ENCODE measurements around the gene ISM2.

Gene ISM2

GRCh38 chr14:77467801-77468200 lies 30.8 kb downstream of the ISM2 start:
- no peak for DNase-seq (ENCODE audit: low spot score)

- peak; percentile 64 for DNase-seq (ENCODE audit: low spot score)
Observed at GRCh38 chr14:77459072-77459723, 39.4 kb downstream of the ISM2 start.

GRCh38 chr14:77458249-77458950 lies 40.2 kb downstream of the ISM2 start:
- peak; percentile 13 for DNase-seq (ENCODE audit: low spot score)

GRCh38 chr14:77457522-77458248 lies 40.9 kb downstream of the ISM2 start, which contains the start of the genes AHSA1 and VIPAS39:
Gene AHSA1, plus strand, starts transcription at chr14:77458093. Its CDS starts 97 bp downstream, at chr14:77458190.
Gene VIPAS39, minus strand, starts transcription at chr14:77457601. Its CDS starts 3,499 bp downstream, at chr14:77454102.
- DNase-seq (ENCODE audit: low spot score), result peak; percentile 96

GRCh38 chr14:77457115-77457521 lies 41.5 kb downstream of the ISM2 start:
- no peak for DNase-seq (ENCODE audit: low spot score)

- no peak for DNase-seq (ENCODE audit: low spot score)
Observed at GRCh38 chr14:77455966-77456640, 42.5 kb downstream of the ISM2 start.

GRCh38 chr14:77442196-77442595 lies 56.4 kb downstream of the ISM2 start:
- DNase-seq (ENCODE audit: low spot score), result no peak

- no peak for DNase-seq (ENCODE audit: low spot score)
Observed at GRCh38 chr14:77439861-77440260, 58.8 kb downstream of the ISM2 start.

GRCh38 chr14:77438596-77438995 lies 60.0 kb downstream of the ISM2 start:
- no peak for DNase-seq (ENCODE audit: low spot score)

- DNase-seq (ENCODE audit: low spot score), result no peak
Observed at GRCh38 chr14:77436042-77436441, 62.6 kb downstream of the ISM2 start.

GRCh38 chr14:77426396-77426795 lies 72.2 kb downstream of the ISM2 start:
- DNase-seq (ENCODE audit: low spot score), result no peak

- no peak for DNase-seq (ENCODE audit: low spot score)
Observed at GRCh38 chr14:77424862-77425261, 73.8 kb downstream of the ISM2 start.

Data from CD4-positive, alpha-beta T cell treated with Interleukin-2 at 100 ng/mL for 4 hours (primary cell).